ENCODE measurements around the gene UTRN.

UTRN gene

GRCh38 chr6:144284783-144285547 is at the start of gene UTRN:
UTRN (plus strand) TSS chr6:144285335; CDS start chr6:144291829, 6,494 bp downstream.
- no peak for DNase-seq (ENCODE audit: low spot score)

DNA sequence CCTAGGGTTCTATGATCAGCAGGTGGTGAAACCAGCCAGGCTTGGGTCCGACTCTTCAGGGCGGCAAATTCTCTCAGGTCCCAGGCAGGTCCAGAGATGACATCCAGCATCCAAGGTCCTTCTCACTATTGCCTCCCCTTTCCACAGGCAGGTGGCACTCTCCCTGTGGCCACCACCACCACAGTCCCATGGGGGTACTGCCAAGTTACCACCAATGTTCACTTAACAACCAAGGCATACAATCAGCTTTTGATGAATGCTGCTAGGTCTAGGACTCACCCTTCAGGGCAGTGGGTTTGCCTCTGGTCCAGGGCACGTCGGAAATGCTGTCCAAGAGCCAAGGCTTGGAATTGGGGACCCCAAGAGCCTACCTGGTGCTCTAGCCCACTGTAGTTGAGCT is 40.4 kb upstream of the UTRN start:
- DNase-seq (ENCODE audit: low spot score): no peak

DNA sequence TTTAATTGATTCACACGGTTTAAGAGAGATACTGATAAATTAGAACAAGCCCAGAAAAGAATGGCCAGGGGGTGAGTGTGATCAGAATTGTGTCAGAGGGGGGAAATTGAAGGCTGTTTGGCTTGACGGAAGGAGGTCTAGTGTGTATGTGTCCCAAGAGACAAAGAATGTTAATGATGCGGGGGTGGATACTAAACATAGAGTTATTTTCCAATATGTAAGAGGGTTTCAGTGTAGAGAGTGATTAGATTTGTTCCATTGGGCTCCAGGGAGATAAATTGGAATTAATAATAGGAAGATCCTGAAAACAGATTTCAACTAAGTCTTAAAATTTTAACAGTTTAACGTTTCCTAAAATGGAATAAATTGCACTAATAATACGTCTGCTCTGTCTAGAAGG is 38.1 kb upstream of the UTRN start:
- DNase-seq (ENCODE audit: low spot score): no peak

DNA sequence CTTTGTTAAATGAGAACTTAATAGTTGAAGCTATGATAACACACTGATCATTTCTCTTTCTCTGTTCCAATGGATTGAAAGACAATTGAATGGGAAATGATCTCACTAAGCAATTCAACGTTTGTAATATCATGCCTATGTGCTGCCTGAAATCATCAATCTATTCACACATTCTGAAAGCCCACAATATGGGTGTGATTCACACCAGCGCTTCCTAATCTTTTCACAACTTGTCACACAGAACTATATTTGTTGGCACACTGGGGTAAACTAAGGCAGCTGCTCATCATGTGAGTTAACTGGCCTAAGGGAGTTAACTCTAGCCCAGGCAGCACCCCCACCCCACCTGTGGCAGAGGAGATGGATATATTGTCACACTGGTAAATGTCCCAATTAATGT is 37.1 kb upstream of the UTRN start:
- no peak for DNase-seq (ENCODE audit: low spot score)

GRCh38 chr6:144248476-144249301 is 36.4 kb upstream of the UTRN start:
- DNase-seq (ENCODE audit: low spot score): no peak

DNA sequence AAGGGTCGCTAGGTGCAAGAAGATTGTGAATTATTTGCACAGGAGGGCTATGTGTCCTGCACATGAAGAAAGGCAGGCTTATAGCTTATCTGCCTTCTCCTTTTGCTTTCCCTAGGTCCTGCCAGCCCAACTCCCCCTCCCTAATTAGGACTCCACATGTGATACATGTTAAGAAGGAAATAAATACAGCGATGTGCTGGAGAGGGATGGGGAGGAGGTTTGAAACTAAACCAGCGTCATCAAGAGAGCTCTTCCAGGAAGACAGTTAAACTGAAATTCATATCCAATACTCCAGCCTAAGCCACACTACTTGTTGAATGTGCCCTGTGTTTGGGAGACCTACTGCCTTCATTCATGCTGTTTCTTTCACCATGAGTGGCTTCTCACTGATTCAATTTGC is 34.9 kb upstream of the UTRN start:
- no peak for DNase-seq (ENCODE audit: low spot score)

DNA sequence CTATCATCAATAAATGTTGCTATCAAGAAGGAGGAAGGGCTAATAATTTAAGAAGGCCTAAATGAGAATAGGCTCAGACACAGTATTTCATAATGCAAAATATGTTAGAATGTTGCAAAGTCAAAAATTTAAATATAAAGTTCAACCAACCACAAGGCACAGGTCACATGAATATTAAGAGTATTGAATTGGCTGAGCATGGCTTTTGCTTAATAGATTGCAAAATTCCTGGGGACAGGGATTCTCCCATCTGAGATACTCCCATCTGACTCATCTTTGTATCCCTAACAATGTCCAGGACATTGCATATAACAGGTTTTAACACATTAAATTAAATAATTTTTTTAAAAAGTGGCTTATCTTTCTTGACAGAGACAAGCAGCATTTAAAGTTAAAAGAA is 32.9 kb upstream of the UTRN start:
- DNase-seq (ENCODE audit: low spot score): no peak

GRCh38 chr6:144259986-144260385 is 25.1 kb upstream of the UTRN start:
- no peak for DNase-seq (ENCODE audit: low spot score)

- DNase-seq (ENCODE audit: low spot score): no peak
Observed at GRCh38 chr6:144262470-144263369, 22.4 kb upstream of the UTRN start.

DNA sequence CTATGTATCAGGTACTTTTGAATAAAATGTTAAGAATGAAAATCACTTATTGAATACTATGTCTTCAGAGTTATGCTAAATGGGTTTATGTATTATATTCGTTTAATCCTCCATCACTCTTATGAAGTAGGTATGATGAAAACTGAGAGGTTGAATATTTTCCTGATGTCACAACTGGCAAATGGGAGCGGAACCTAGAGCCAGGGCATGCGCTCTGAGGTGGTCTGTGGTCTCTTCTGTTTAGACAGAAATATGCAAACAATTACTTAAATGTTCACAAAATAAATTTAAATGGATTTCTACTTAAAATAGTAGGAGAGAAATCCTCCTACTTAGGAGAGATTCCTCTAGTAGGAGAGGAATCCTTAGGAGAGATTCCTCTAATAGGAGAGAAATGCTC is 21.3 kb upstream of the UTRN start:
- no peak for DNase-seq (ENCODE audit: low spot score)

DNA sequence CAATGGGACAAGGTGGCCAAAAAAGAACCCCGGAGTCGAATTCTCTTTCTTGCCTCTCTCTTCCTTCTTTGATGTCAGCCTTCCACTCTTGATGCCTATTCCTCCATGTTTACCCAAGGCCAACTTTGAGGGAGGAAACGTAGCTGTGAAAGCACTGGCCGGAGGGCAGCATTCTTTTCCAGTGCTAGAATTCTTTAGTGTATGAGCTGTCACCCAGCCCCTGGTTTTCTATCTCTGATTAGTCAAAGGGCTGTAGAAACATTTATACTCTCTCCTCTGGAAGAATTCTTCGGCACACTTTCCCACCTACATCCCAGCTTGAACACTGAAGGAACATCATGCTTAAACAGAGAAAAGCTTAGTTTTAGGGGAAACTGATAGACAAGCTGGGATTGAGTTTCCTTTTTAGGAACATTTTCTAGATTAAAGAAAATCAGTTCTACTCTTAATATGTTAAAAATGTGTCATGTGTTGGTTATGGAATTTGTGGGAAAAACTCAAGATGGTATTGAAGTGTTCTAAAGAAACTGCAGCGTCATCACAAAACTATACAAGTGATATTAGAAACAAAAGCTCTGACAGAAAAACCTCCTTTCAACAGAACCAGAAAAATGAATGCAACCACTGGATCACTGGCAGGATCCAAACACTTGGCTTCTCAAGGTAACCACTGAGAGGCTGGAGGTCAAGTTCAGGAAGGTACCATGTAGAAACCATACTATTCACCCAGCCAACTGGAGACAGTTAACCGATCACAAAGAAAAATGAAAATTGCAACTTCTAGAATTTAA is 20.7 kb upstream of the UTRN start:
- DNase-seq (ENCODE audit: low spot score): no peak

GRCh38 chr6:144265061-144265357 is 20.1 kb upstream of the UTRN start:
- DNase-seq (ENCODE audit: low spot score): no peak

GRCh38 chr6:144265390-144265789 is 19.7 kb upstream of the UTRN start:
- no peak for DNase-seq (ENCODE audit: low spot score)

- DNase-seq (ENCODE audit: low spot score): no peak
Observed at GRCh38 chr6:144266091-144266649, 19.0 kb upstream of the UTRN start.

GRCh38 chr6:144268794-144269349 is 16.3 kb upstream of the UTRN start:
- DNase-seq (ENCODE audit: low spot score): no peak

GRCh38 chr6:144277174-144277573 is 8.0 kb upstream of the UTRN start:
- DNase-seq (ENCODE audit: low spot score): no peak

GRCh38 chr6:144277605-144278227 is 7.4 kb upstream of the UTRN start:
- DNase-seq (ENCODE audit: low spot score): no peak

DNA sequence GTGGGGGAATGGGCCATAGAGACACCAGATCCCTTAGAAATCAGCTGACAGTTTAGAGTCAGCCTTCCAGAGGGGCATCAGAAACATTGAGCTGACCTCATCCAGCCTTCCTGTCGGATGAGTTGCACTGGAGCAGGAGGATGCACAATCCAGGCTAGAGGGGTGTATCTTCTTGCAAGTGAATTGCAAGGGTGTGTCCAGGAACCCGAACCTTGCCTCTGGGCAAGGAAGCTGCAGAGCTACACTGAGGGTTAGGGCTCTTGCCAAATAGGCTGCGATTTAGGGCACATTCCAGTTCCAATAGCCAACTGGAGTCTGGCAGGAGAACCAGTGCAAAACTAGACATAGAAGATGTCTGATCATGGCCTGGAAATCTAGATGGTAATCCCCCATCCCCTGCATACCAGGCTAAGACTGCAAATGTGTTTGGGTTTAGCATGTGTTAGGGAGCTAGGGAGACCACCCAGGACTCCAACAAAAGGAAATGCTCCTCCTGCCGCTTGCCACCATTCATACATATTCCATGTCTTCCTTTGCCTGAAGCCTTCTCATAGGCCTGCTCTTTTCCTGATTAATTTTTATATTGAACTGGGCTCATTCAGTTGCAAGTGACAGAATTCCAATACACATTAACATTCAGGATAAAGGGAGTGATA is 6.3 kb upstream of the UTRN start:
- no peak for DNase-seq (ENCODE audit: low spot score)

- no peak for DNase-seq (ENCODE audit: low spot score)
Observed at GRCh38 chr6:144279484-144280150, 5.5 kb upstream of the UTRN start.

Measured in hematopoietic multipotent progenitor cell treated with erythropoietin and hydrocortisone succinate and interleukin-3 and kit ligand, for 17 days (in vitro differentiated cells).